Kidney (tissue), 14 donors: ENCODE measurements around the gene CARMIL3. TPM values are rescaled to one million over a fixed set of nuclear protein-coding genes. Genes with fewer than 3 reads are reported as not detected.

Source experiments
- DNase-seq, 5 donors: peaks; one replicate each; pipeline ENCODE4 v3.0.0-alpha.2; 2013 to 2020
- FAIRE-seq: peaks from 2 replicates; lab custom pipeline; 2012; peaks lifted over from hg19 to GRCh38; lab: Jason Lieb, UNC
- H3K27ac ChIP-seq, 2 donors: one replicate each; pipeline ENCODE4 v1.7.0; 2013; ENCODE audit warnings: low read depth in 2 of 2, low read length in 2 of 2, inconsistent platforms in 1 of 2
- H3K27me3 ChIP-seq: one replicate; pipeline ENCODE4 v1.7.1; 2013; ENCODE audit warnings: low read length, inconsistent platforms; ENCODE audit not compliant: control insufficient read depth, insufficient read depth
- H3K36me3 ChIP-seq, 3 donors: one replicate each; pipeline versions ENCODE4 v1.7.0 to v1.7.1; 2013; ENCODE audit warnings: low read length in 3 of 3, control low read depth in 1 of 3, inconsistent platforms in 1 of 3; ENCODE audit not compliant: insufficient read depth in 3 of 3, control insufficient read depth in 2 of 3
- H3K4me1 ChIP-seq, 3 donors: one replicate each; pipeline versions ENCODE4 v1.7.0 to v1.7.1; 2013; ENCODE audit warnings: low read length in 3 of 3, inconsistent platforms in 1 of 3, low read depth in 1 of 3; ENCODE audit not compliant: control insufficient read depth in 2 of 3, insufficient read depth in 2 of 3
- H3K4me3 ChIP-seq, 3 donors: one replicate each; pipeline versions ENCODE4 v1.7.0 to v1.8.1; 2013; ENCODE audit warnings: low read length in 3 of 3, control low read depth in 1 of 3, inconsistent platforms in 1 of 3
- H3K9ac ChIP-seq, 3 donors: one replicate each; pipeline versions ENCODE4 v1.7.0 to v1.7.1; 2013; ENCODE audit warnings: low read length in 3 of 3, control low read depth in 1 of 3, inconsistent platforms in 1 of 3
- H3K9me3 ChIP-seq, 3 donors: one replicate each; pipeline versions ENCODE4 v1.7.0 to v1.7.1; 2013; ENCODE audit warnings: low read length in 3 of 3, control low read depth in 1 of 3, inconsistent platforms in 1 of 3; ENCODE audit not compliant: control insufficient read depth in 2 of 3, insufficient read depth in 1 of 3
- CTCF ChIP-seq: IDR thresholded peaks from 3 replicates; pipeline ENCODE4 v1.5.1; 2012; ENCODE audit warnings: mild to moderate bottlenecking, moderate library complexity, borderline replicate concordance; ENCODE audit not compliant: insufficient read depth; ENCODE audit errors: extremely low read depth
- intact Hi-C: fragments of 100-400 bp; cut with DNase I; formaldehyde crosslinking; loops from one replicate; pipeline ENCODE4 v1.11.1; 2022
- polyA plus RNA-seq: library from polyadenylated mRNA; stranded (reverse); fragments of 350-450 nt; fragmentation: Illumina TruSeq; extraction: RNeasy Lipid Tissue Mini Kit (QIAGEN cat#74804); gene quantifications from one replicate; pipeline ENCODE4 v1.2.3, GENCODE V29; 2014; ENCODE audit warnings: low read depth, low replicate concordance; ENCODE audit not compliant: insufficient read depth
- total RNA-seq: library from RNA; stranded (reverse); fragmentation: NEBNext Ultra II Directional; extraction: Animal tissue kit (Norgen Biotek cat#: 25700); gene quantifications from one replicate; pipeline ENCODE4 v1.2.1, GENCODE V29; 2021
- donor health status: control.
- donor health status: control.
- donor health status: control.
- donor health status: control.
- donor health status: control.
- donor health status: DM: yes; HTN: yes; CAD: no.
- donor health status: Normal renal cell carcinoma (clear cell type).

Gene CARMIL3
- total and polyA plus RNA-seq, 2 donors from 2014 or later: 1.4 to 1.5 TPM

GRCh38 chr14:24093207-24093900, 41.5 kb downstream of the CARMIL3 start:
- H3K36me3 ChIP-seq: peaks cover 0 to 14% (median 2%) of the 10 kb centered on the region in 3 donors
- intact Hi-C loops: no loop called here
- no peaks in the 10 kb centered on the region for H3K27me3 ChIP-seq
- FAIRE-seq (no peak), DNase-seq (no peak)
- no peak for TF ChIP-seq CTCF
- peaks cover 0 to 25% (median 4%) of the 10 kb centered on the region in 3 donors for H3K4me1 ChIP-seq
- no peaks in the 10 kb centered on the region for H3K9me3 ChIP-seq
- peak overlapping the region; percentile 92 to 95 for H3K27ac ChIP-seq
- H3K9ac ChIP-seq: peak overlapping the region in 2 of 3 donors; percentile 22 to 97
- H3K4me3 ChIP-seq: peak overlapping the region; percentile 12 to 82 (median 48)

GRCh38 chr14:24093901-24094840, 42.4 kb downstream of the CARMIL3 start, which contains the start of gene PCK2:
PCK2 (plus strand) TSS chr14:24094311; CDS start chr14:24094406, 95 bp downstream.
- DNase-seq: peak; percentile 93 to 98 (median 95)
- no peak for TF ChIP-seq CTCF
- peak within 1 kb of the TSS; percentile 92 to 95 for H3K27ac ChIP-seq
- H3K27me3 ChIP-seq: no peaks in the 10 kb centered on the region
- peaks cover 0 to 27% (median 4%) of the 10 kb centered on the region in 3 donors for H3K4me1 ChIP-seq
- no peaks in the 10 kb centered on the region for H3K9me3 ChIP-seq
- no peak for FAIRE-seq
- H3K9ac ChIP-seq: peak within 1 kb of the TSS; percentile 33 to 97 (median 81)
- H3K36me3 ChIP-seq: peaks cover 0 to 21% (median 2%) of the 10 kb centered on the region in 3 donors
- H3K4me3 ChIP-seq: peak within 1 kb of the TSS; percentile 51 to 82 (median 71)
- intact Hi-C loops: no loop called here

GRCh38 chr14:24094841-24095270, 43.0 kb downstream of the CARMIL3 start:
- H3K9ac ChIP-seq: peak overlapping the region; percentile 33 to 97 (median 81)
- H3K4me3 ChIP-seq: peak overlapping the region; percentile 51 to 82 (median 71)
- intact Hi-C loops: no loop called here
- peaks cover 0 to 22% (median 5%) of the 10 kb centered on the region in 3 donors for H3K36me3 ChIP-seq
- H3K27me3 ChIP-seq: no peaks in the 10 kb centered on the region
- peak overlapping the region; percentile 92 to 95 for H3K27ac ChIP-seq
- no peaks in the 10 kb centered on the region for H3K9me3 ChIP-seq
- no peak for TF ChIP-seq CTCF
- peaks cover 0 to 27% (median 4%) of the 10 kb centered on the region in 3 donors for H3K4me1 ChIP-seq
- no peak for FAIRE-seq
- DNase-seq: peak; percentile 54 to 80 (median 66)
